Neural cell (in vitro differentiated cells): ENCODE measurements around the gene CDH4. TPM values are rescaled to one million over a fixed set of nuclear protein-coding genes. Genes with fewer than 3 reads are reported as not detected.

Experiments used
- H2AFZ ChIP-seq: fragments of 200-600, 300-800 bp; sonication (generic), shearing (Covaris generic); 2 replicates; pipeline ENCODE4 v1.6.0; 2014; ENCODE audit warnings: low read depth, mild to moderate bottlenecking, antibody characterized with exemption, low read length, moderate library complexity
- H3F3A ChIP-seq: fragments of 200-600 bp; shearing (Covaris generic); 2 replicates; pipeline ENCODE4 v1.6.1; 2016; ENCODE audit warnings: mild to moderate bottlenecking, moderate library complexity, mixed read lengths, antibody characterized with exemption, low read length; ENCODE audit not compliant: insufficient read depth, poor library complexity, severe bottlenecking
- H3K27ac ChIP-seq: fragments of 200-600, 300-800 bp; sonication (generic), shearing (Covaris generic); 2 replicates; pipeline ENCODE4 v1.5.1; 2014; ENCODE audit warnings: mild to moderate bottlenecking, low read length, moderate library complexity
- H3K27me3 ChIP-seq: fragments of 300-800, 200-600 bp; sonication (generic), shearing (Covaris generic); 2 replicates; pipeline ENCODE4 v1.6.0; 2014; ENCODE audit warnings: mild to moderate bottlenecking, low read depth, low read length, moderate library complexity; ENCODE audit not compliant: insufficient read depth
- H3K36me3 ChIP-seq: fragments of 300-800, 200-600 bp; sonication (generic), shearing (Covaris generic); 2 replicates; pipeline ENCODE4 v1.5.1; 2014; ENCODE audit warnings: mild to moderate bottlenecking, antibody characterized with exemption, low read length, moderate library complexity; ENCODE audit not compliant: insufficient read depth
- H3K4me2 ChIP-seq: fragments of 300-800, 200-600 bp; sonication (generic), shearing (Covaris generic); 2 replicates; pipeline ENCODE4 v1.6.0; 2014; ENCODE audit warnings: mild to moderate bottlenecking, low read length
- H3K4me3 ChIP-seq: fragments of 300-800, 200-600 bp; sonication (generic), shearing (Covaris generic); 2 replicates; pipeline ENCODE4 v1.5.1; 2014; ENCODE audit warnings: mild to moderate bottlenecking, low read length, moderate library complexity
- H3K79me2 ChIP-seq: fragments of 200-600 bp; shearing (Covaris generic); replicated peaks from 2 replicates; pipeline ENCODE4 v1.6.0; 2014; ENCODE audit warnings: mild to moderate bottlenecking, low read length, moderate library complexity; ENCODE audit not compliant: insufficient read depth
- H3K9ac ChIP-seq: fragments of 300-800, 200-600 bp; sonication (generic), shearing (Covaris generic); 2 replicates; pipeline ENCODE4 v1.6.1; 2016; ENCODE audit warnings: mild to moderate bottlenecking, low read length, mixed read lengths
- H3K9me2 ChIP-seq: fragments of 200-600 bp; shearing (Covaris generic); 2 replicates; pipeline ENCODE4 v1.6.1; 2016; ENCODE audit warnings: mild to moderate bottlenecking, low read length, mixed read lengths; ENCODE audit not compliant: insufficient read depth
- H3K9me3 ChIP-seq: fragments of 200-600, 300-800 bp; sonication (generic), shearing (Covaris generic); 2 replicates; pipeline ENCODE4 v1.6.1; 2016; ENCODE audit warnings: mild to moderate bottlenecking, mixed run types, low read length, moderate library complexity, mixed read lengths
- H4K20me1 ChIP-seq: fragments of 200-600 bp; shearing (Covaris generic); 2 replicates; pipeline ENCODE4 v1.6.1; 2016; ENCODE audit warnings: mild to moderate bottlenecking, mixed run types; ENCODE audit not compliant: insufficient read depth
- EP300 ChIP-seq: fragments of 450-650 bp; conservative IDR thresholded peaks from 2 replicates; pipeline ENCODE4 v1.6.1; 2014; ENCODE audit warnings: antibody characterized with exemption, mild to moderate bottlenecking, moderate library complexity; ENCODE audit not compliant: poor library complexity, severe bottlenecking
- EZH2 ChIP-seq: fragments of 200-600, 300-800 bp; shearing (Covaris generic), sonication (generic); IDR thresholded peaks from 2 replicates; pipeline ENCODE4 v1.6.1; 2014; ENCODE audit warnings: antibody characterized with exemption, low read length, borderline replicate concordance, mild to moderate bottlenecking; ENCODE audit not compliant: insufficient read depth, poor library complexity, severe bottlenecking
- MXI1 ChIP-seq: fragments of 450-650 bp; conservative IDR thresholded peaks from 2 replicates; pipeline ENCODE4 v1.6.1; 2014; ENCODE audit warnings: antibody characterized with exemption, mild to moderate bottlenecking; ENCODE audit not compliant: poor library complexity, severe bottlenecking
- POLR2AphosphoS5 ChIP-seq: IDR thresholded peaks from 2 replicates; pipeline ENCODE4 v1.6.1; 2012
- RAD21 ChIP-seq: fragments of 450-650 bp; conservative IDR thresholded peaks from 2 replicates; pipeline ENCODE4 v1.6.1; 2014; ENCODE audit warnings: antibody characterized with exemption, mild to moderate bottlenecking, moderate library complexity
- SMC3 ChIP-seq: fragments of 450-650 bp; conservative IDR thresholded peaks from 2 replicates; pipeline ENCODE4 v1.6.1; 2014; ENCODE audit warnings: antibody characterized with exemption, mild to moderate bottlenecking, moderate library complexity; ENCODE audit not compliant: poor library complexity
- TAF1 ChIP-seq: IDR thresholded peaks from 2 replicates; pipeline ENCODE4 v1.6.1; 2012; ENCODE audit warnings: low read depth
- polyA plus RNA-seq: library from polyadenylated mRNA; depleted of rRNA; stranded (reverse); fragments of >200 nt; gene quantifications from 2 replicates; pipeline ENCODE4 v1.2.3, GENCODE V29; 2014
- TF ChIP-seq, protein P1 (sequence below): fragments of 450-650 bp; IDR thresholded peaks from 2 replicates; pipeline ENCODE4 v1.5.1; 2014; ENCODE audit warnings: antibody characterized with exemption, mild to moderate bottlenecking, moderate library complexity; ENCODE audit not compliant: poor library complexity, severe bottlenecking
- TF ChIP-seq, protein P2 (sequence below): IDR thresholded peaks from 2 replicates; pipeline ENCODE4 v1.6.1; 2012; ENCODE audit warnings: borderline replicate concordance

CDH4 gene
- polyA plus RNA-seq, 1 donor from 2014 or later: 24.6 TPM

DNA sequence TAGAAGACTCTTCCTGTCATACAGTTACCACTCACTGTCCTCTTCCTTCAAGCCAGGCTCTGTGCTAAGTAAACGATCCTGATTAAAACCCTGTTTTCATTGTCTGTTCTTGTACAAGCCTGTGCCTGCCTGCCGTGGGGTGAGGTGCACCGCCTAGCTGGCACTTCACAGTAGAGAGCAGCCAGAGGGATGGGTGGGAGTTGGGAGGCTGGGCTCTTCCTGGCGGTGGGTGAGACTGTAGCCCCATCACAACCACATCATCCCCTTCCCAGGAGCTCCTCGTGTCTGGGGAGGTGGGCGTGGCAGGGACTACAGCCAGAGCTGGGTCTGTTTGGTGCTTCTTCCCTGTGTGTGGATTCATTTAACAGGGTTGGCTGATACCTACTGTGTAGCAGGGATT lies 431.7 kb downstream of the CDH4 start:
- Histone ChIP-seq H3K9me3 (no peaks in the 10 kb centered on the region), H3K4me2 (no peak overlapping the region), H3K79me2 (no peaks in the 10 kb centered on the region), H4K20me1 (no peaks in the 10 kb centered on the region), H2AFZ (no peak overlapping the region), H3K27me3 (no peaks in the 10 kb centered on the region), H3K36me3 (no peaks in the 10 kb centered on the region), H3K9me2 (no peaks in the 10 kb centered on the region), H3K4me3 (no peak overlapping the region), H3K27ac (no peak overlapping the region), H3F3A (no peaks in the 10 kb centered on the region), H3K9ac (no peak overlapping the region)
- TF ChIP-seq POLR2AphosphoS5 (no peak), MXI1 (no peak), TAF1 (no peak), EZH2 (no peak), SMC3 (no peak)

DNA sequence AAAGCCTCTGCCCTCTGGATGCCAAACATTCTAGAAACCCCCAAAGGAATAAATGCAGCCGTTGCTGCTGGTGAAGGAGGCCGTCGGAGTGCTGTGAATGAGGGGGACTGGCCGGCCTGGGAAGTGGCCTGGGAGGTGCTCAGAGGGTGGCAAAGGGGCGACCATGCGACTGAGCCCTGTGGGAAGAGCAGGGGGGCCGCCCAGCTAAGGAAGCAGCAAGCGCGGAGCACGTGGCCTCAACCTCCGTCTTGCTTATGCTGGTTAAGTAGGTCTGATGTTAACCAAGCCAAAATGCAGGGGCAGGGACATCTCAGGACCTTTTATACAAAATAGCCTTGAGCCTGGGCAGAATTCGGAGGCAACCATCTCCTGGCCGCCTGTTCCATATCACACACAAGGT lies 432.1 kb downstream of the CDH4 start:
- H3K4me3 ChIP-seq: no peak overlapping the region
- H2AFZ ChIP-seq: no peak overlapping the region
- no peak for TF ChIP-seq RAD21
- no peak for TF ChIP-seq POLR2AphosphoS5
- TF ChIP-seq, protein P1, sequence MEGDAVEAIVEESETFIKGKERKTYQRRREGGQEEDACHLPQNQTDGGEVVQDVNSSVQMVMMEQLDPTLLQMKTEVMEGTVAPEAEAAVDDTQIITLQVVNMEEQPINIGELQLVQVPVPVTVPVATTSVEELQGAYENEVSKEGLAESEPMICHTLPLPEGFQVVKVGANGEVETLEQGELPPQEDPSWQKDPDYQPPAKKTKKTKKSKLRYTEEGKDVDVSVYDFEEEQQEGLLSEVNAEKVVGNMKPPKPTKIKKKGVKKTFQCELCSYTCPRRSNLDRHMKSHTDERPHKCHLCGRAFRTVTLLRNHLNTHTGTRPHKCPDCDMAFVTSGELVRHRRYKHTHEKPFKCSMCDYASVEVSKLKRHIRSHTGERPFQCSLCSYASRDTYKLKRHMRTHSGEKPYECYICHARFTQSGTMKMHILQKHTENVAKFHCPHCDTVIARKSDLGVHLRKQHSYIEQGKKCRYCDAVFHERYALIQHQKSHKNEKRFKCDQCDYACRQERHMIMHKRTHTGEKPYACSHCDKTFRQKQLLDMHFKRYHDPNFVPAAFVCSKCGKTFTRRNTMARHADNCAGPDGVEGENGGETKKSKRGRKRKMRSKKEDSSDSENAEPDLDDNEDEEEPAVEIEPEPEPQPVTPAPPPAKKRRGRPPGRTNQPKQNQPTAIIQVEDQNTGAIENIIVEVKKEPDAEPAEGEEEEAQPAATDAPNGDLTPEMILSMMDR: no peak
- no peak for TF ChIP-seq EP300
- TF ChIP-seq TAF1: no peak
- TF ChIP-seq, protein P2, sequence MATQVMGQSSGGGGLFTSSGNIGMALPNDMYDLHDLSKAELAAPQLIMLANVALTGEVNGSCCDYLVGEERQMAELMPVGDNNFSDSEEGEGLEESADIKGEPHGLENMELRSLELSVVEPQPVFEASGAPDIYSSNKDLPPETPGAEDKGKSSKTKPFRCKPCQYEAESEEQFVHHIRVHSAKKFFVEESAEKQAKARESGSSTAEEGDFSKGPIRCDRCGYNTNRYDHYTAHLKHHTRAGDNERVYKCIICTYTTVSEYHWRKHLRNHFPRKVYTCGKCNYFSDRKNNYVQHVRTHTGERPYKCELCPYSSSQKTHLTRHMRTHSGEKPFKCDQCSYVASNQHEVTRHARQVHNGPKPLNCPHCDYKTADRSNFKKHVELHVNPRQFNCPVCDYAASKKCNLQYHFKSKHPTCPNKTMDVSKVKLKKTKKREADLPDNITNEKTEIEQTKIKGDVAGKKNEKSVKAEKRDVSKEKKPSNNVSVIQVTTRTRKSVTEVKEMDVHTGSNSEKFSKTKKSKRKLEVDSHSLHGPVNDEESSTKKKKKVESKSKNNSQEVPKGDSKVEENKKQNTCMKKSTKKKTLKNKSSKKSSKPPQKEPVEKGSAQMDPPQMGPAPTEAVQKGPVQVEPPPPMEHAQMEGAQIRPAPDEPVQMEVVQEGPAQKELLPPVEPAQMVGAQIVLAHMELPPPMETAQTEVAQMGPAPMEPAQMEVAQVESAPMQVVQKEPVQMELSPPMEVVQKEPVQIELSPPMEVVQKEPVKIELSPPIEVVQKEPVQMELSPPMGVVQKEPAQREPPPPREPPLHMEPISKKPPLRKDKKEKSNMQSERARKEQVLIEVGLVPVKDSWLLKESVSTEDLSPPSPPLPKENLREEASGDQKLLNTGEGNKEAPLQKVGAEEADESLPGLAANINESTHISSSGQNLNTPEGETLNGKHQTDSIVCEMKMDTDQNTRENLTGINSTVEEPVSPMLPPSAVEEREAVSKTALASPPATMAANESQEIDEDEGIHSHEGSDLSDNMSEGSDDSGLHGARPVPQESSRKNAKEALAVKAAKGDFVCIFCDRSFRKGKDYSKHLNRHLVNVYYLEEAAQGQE: no peak
- TF ChIP-seq SMC3: no peak
- no peak for TF ChIP-seq MXI1
- no peak for TF ChIP-seq EZH2
- no peaks in the 10 kb centered on the region for H3K27me3 ChIP-seq
- H3F3A ChIP-seq: no peaks in the 10 kb centered on the region
- H3K79me2 ChIP-seq: no peaks in the 10 kb centered on the region
- H4K20me1 ChIP-seq: no peaks in the 10 kb centered on the region
- no peaks in the 10 kb centered on the region for H3K36me3 ChIP-seq
- no peak overlapping the region for H3K9ac ChIP-seq
- H3K9me3 ChIP-seq: no peaks in the 10 kb centered on the region
- no peak overlapping the region for H3K4me2 ChIP-seq
- H3K27ac ChIP-seq: no peak overlapping the region
- no peaks in the 10 kb centered on the region for H3K9me2 ChIP-seq
